MCF 10A (cell line): ENCODE results near the gene RNF25. TPM values are rescaled to one million over a fixed set of nuclear protein-coding genes. Genes with fewer than 3 reads are reported as not detected.

ENCODE experiments used
- BruUV-seq: library from RNA; stranded (reverse); fragments of 400-500 nt; replicated peaks from 2 replicates; lab custom pipeline; 2021; lab: Mats Ljungman, UMichigan
- CTCF ChIA-PET: fragments of 300-600 bp; sonication (Branson Sonifier 250); formaldehyde crosslinking; extraction: SDS; loops from one replicate; lab custom pipeline; 2021; ENCODE audit warnings: antibody characterized with exemption, inconsistent platforms; lab: Yijun Ruan, JAX
- POLR2A ChIA-PET: fragments of 300-600, 350-650 bp; sonication (Branson Sonifier 250); formaldehyde crosslinking; extraction: SDS; loops from one replicate; lab custom pipeline; 2020; ENCODE audit warnings: antibody characterized with exemption, inconsistent platforms; lab: Yijun Ruan, JAX
- DNase-seq: peaks from one replicate; pipeline ENCODE4 v3.0.0-alpha.2; 2018; ENCODE audit not compliant: unreplicated experiment
- H3K27ac Mint-ChIP-seq: one replicate; pipeline ENCODE4 v1.8.0; 2022; ENCODE audit warnings: mild to moderate bottlenecking, low read depth, mixed read lengths; ENCODE audit not compliant: unreplicated experiment
- H3K27me3 Mint-ChIP-seq: one replicate; pipeline ENCODE4 v1.8.0; 2022; ENCODE audit warnings: mixed read lengths; ENCODE audit not compliant: insufficient read depth, unreplicated experiment
- H3K36me3 Mint-ChIP-seq: one replicate; pipeline ENCODE4 v1.8.0; 2022; ENCODE audit warnings: mild to moderate bottlenecking, moderate library complexity, mixed read lengths; ENCODE audit not compliant: insufficient read depth, unreplicated experiment
- H3K4me1 Mint-ChIP-seq: one replicate; pipeline ENCODE4 v1.8.0; 2022; ENCODE audit warnings: mixed read lengths; ENCODE audit not compliant: insufficient read depth, unreplicated experiment
- H3K4me3 Mint-ChIP-seq: one replicate; pipeline ENCODE4 v1.8.0; 2022; ENCODE audit warnings: mild to moderate bottlenecking, moderate library complexity, mixed read lengths; ENCODE audit not compliant: unreplicated experiment
- H3K9me3 Mint-ChIP-seq: one replicate; pipeline ENCODE4 v1.8.0; 2022; ENCODE audit warnings: mixed read lengths; ENCODE audit not compliant: unreplicated experiment
- intact Hi-C: fragments of 100-400 bp; cut with micrococcal nuclease; formaldehyde crosslinking; loops from 2 replicates; pipeline ENCODE4 v1.14.1; 2022
- total RNA-seq: library from RNA; stranded (reverse); gene quantifications from 2 replicates; pipeline ENCODE4 v1.2.3, GENCODE V29; 2022
- TF ChIP-seq, protein P1 (sequence below): fragments of 200-600 bp; IDR thresholded peaks from one replicate; pipeline ENCODE4 v1.8.0; 2022; ENCODE audit warnings: antibody characterized with exemption, mild to moderate bottlenecking; ENCODE audit not compliant: unreplicated experiment

RNF25 gene
- total RNA-seq, 1 experiment from 2014 or later = 60.8 TPM

DNA sequence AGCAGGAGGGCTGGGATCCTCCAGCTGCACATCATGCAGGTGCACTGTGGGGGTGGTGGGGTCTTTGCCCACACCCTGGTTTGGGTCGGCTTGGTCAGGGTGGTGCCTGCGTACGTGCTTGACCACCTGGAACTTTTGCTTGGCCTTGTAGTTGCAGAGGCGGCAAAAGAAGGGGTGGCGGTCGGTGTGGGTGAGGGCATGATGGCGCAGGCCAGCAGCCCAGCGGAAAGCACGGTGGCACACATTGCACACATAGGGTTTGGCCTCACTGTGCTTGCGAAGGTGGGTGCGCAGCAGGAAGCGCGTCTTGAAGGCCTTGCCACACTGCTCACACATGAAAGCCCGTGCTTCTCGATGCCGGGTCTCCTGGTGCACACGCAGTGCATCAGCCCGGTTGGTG, 33.4 kb downstream of the RNF25 start:
- no peaks in the 10 kb centered on the region for H3K4me1 Mint-ChIP-seq
- H3K36me3 Mint-ChIP-seq = peaks cover 72% of the 10 kb centered on the region
- H3K9me3 Mint-ChIP-seq = no peaks in the 10 kb centered on the region
- no TSS peak for BruUV-seq
- TF ChIP-seq, protein P1, sequence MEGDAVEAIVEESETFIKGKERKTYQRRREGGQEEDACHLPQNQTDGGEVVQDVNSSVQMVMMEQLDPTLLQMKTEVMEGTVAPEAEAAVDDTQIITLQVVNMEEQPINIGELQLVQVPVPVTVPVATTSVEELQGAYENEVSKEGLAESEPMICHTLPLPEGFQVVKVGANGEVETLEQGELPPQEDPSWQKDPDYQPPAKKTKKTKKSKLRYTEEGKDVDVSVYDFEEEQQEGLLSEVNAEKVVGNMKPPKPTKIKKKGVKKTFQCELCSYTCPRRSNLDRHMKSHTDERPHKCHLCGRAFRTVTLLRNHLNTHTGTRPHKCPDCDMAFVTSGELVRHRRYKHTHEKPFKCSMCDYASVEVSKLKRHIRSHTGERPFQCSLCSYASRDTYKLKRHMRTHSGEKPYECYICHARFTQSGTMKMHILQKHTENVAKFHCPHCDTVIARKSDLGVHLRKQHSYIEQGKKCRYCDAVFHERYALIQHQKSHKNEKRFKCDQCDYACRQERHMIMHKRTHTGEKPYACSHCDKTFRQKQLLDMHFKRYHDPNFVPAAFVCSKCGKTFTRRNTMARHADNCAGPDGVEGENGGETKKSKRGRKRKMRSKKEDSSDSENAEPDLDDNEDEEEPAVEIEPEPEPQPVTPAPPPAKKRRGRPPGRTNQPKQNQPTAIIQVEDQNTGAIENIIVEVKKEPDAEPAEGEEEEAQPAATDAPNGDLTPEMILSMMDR = no peak
- H3K27ac Mint-ChIP-seq = no peak overlapping the region
- DNase-seq = no peak
- ChIA-PET CTCF (interaction anchor here (0.8 to 1.3 kb wide), 2 partner anchors 10 to 19 kb away, joined by 4 read pairs; no protein-coding TSS in a partner anchor), POLR2A (no interaction called here)
- no peak overlapping the region for H3K4me3 Mint-ChIP-seq
- intact Hi-C loops = no loop called here
- no peaks in the 10 kb centered on the region for H3K27me3 Mint-ChIP-seq

DNA sequence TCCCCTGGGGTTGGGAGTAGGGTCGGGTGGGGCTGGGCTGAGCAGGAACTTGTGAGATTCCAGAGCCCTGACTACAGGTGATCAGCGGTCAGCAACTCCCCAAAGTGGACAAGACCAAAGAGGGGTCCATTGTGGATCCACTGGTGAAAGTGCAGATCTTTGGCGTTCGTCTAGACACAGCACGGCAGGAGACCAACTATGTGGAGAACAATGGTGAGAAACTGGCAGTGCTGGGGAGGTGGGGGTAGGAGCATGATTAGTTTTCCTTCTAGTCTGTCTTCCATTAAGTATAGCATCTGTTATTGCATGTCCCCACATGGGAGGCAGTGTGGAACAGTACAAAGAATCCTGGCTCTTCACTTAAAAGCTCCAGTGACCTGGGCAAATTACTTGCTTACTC, 36.1 kb downstream of the RNF25 start:
- H3K27ac Mint-ChIP-seq = no peak overlapping the region
- TF ChIP-seq, protein P1 = no peak
- no peak overlapping the region for H3K4me3 Mint-ChIP-seq
- no TSS peak for BruUV-seq
- ChIA-PET CTCF (interaction anchor here (0.6 to 1.5 kb wide), 2 partner anchors 12 to 49 kb away, joined by 4 to 5 read pairs; no protein-coding TSS in a partner anchor), POLR2A (interaction anchor here (0.6 kb wide), 1 partner anchor 116 kb away, joined by 5 read pairs; no protein-coding TSS in a partner anchor)
- intact Hi-C loops = no loop called here
- no peaks in the 10 kb centered on the region for H3K9me3 Mint-ChIP-seq
- H3K27me3 Mint-ChIP-seq = no peaks in the 10 kb centered on the region
- H3K36me3 Mint-ChIP-seq = peaks cover 53% of the 10 kb centered on the region
- no peak for DNase-seq
- H3K4me1 Mint-ChIP-seq = no peaks in the 10 kb centered on the region

DNA sequence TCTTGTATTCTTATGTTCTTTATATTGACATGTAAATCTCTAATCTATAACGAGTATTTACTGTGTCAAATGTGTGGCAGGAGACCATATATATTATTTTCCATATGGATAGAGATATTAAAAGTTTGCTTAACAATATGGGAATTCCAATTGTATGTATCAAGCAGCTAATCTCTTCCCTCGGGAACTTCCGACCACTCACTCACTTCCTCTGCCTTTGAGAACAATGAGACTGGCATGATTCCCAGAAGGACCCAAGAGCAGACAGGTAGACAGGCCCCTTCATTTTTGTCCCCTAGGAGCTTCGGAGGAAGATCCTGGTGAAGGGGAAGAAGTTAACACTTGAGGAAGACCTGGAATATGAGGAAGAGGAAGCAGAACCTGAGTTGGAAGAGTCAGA, 40.0 kb downstream of the RNF25 start:
- BruUV-seq = no TSS peak
- intact Hi-C loops = no loop called here
- no peaks in the 10 kb centered on the region for H3K4me1 Mint-ChIP-seq
- POLR2A ChIA-PET = interaction anchor here (0.6 to 1.2 kb wide), 3 partner anchors 9 to 24 kb away, joined by 3 to 4 read pairs (median 4); partner anchors contain the start of gene PLCD4
- peak; percentile 80 for DNase-seq
- H3K27me3 Mint-ChIP-seq = no peaks in the 10 kb centered on the region
- H3K9me3 Mint-ChIP-seq = no peaks in the 10 kb centered on the region
- CTCF ChIA-PET = interaction anchor here (0.5 to 1.2 kb wide), 6 partner anchors 16 to 110 kb away, joined by 3 to 5 read pairs (median 4); no protein-coding TSS in a partner anchor
- no peak overlapping the region for H3K27ac Mint-ChIP-seq
- peaks cover 23% of the 10 kb centered on the region for H3K36me3 Mint-ChIP-seq
- H3K4me3 Mint-ChIP-seq = no peak overlapping the region
- TF ChIP-seq, protein P1 = no peak

DNA sequence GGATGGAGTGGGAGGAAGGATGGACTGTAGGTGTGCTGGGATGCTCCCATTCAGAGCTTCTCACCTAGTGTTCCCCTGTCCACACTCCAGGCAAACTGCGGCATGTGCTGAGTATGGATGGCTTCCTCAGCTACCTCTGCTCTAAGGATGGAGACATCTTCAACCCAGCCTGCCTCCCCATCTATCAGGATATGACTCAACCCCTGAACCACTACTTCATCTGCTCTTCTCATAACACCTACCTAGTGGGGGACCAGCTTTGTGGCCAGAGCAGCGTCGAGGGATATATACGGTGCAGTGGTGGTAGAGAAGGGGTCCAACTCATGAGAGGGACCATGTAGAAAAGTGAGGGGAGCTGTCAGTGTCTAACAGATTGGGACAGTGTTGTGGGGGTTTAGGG, 43.9 kb downstream of the RNF25 start:
- no peak overlapping the region for H3K4me3 Mint-ChIP-seq
- TF ChIP-seq, protein P1 = no peak
- no peak for DNase-seq
- no peaks in the 10 kb centered on the region for H3K27me3 Mint-ChIP-seq
- H3K27ac Mint-ChIP-seq = no peak overlapping the region
- no peaks in the 10 kb centered on the region for H3K4me1 Mint-ChIP-seq
- BruUV-seq = no TSS peak
- intact Hi-C loops = no loop called here
- H3K9me3 Mint-ChIP-seq = no peaks in the 10 kb centered on the region
- ChIA-PET CTCF (interaction anchor here (0.9 to 1.1 kb wide), 4 partner anchors 11 to 98 kb away, joined by 3 to 6 read pairs (median 4); no protein-coding TSS in a partner anchor), POLR2A (no interaction called here)
- peaks cover 6% of the 10 kb centered on the region for H3K36me3 Mint-ChIP-seq
